Progenitor cell of endocrine pancreas (in vitro differentiated cells): ENCODE results near the gene ERBB4. TPM values are rescaled to one million over a fixed set of nuclear protein-coding genes. Genes with fewer than 3 reads are reported as not detected.
A peak's percentile ranks its signal among the peaks of the same experiment; 100 is the strongest.
"Not testable (repeated sequence)": the region's sequence is repeated elsewhere in the genome, so short reads cannot be mapped to it uniquely, and the experiment has no call there.

Experiments used
- DNase-seq: peaks from one replicate; pipeline ENCODE4 v3.0.0; 2021; ENCODE audit warnings: low spot score; ENCODE audit not compliant: unreplicated experiment
- H3K27ac Mint-ChIP-seq: 2 replicates; pipeline ENCODE4 v1.8.0; 2021; ENCODE audit warnings: mild to moderate bottlenecking, moderate library complexity, mixed read lengths
- H3K27me3 Mint-ChIP-seq: 2 replicates; pipeline ENCODE4 v1.8.0; 2021; ENCODE audit warnings: mixed read lengths
- H3K36me3 Mint-ChIP-seq: 2 replicates; pipeline ENCODE4 v1.8.0; 2022; ENCODE audit warnings: mixed read lengths; ENCODE audit not compliant: insufficient read depth
- H3K4me1 Mint-ChIP-seq: 2 replicates; pipeline ENCODE4 v1.8.0; 2021; ENCODE audit warnings: low read depth, mixed read lengths
- H3K4me3 Mint-ChIP-seq: 2 replicates; pipeline ENCODE4 v1.8.0; 2021; ENCODE audit warnings: low read depth, mild to moderate bottlenecking, moderate library complexity, mixed read lengths
- H3K9me3 Mint-ChIP-seq: 2 replicates; pipeline ENCODE4 v1.8.0; 2021; ENCODE audit warnings: low read depth, mixed read lengths
- CTCF ChIP-seq: fragments of 200-600 bp; sonication (generic); IDR thresholded peaks from one replicate; pipeline ENCODE4 v1.5.0; 2021; ENCODE audit warnings: antibody characterized with exemption, mild to moderate bottlenecking; ENCODE audit not compliant: unreplicated experiment
- total RNA-seq: library from RNA; stranded (reverse); gene quantifications from 2 replicates; pipeline ENCODE4 v1.2.1, GENCODE V29; 2021

The ERBB4 gene
- total RNA-seq, 1 donor from 2014 or later: 43.8 TPM

DNA sequence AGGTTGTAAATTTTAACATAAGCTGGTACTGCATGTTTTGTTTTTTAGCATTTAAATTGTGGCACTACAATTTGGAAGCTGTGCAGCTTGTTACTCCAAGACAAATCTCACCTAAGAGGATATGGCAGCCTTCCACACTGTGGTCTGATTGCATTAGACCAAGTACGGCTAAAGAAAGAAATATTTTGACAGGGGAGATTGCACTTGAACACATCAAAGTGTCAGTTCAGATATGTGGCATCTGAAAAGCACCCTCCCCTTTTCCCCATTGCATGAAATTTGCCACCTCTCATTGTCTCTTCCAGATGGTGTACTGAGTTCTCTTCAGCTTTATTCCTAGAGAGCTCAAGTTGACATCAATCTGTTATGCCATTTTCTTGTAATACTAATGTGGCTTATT, 295.9 kb downstream of the ERBB4 start:
- no peaks in the 10 kb centered on the region for H3K27me3 Mint-ChIP-seq
- H3K36me3 Mint-ChIP-seq: peaks cover 2% of the 10 kb centered on the region
- H3K4me1 Mint-ChIP-seq: peaks cover 3% of the 10 kb centered on the region
- H3K9me3 Mint-ChIP-seq: peaks cover 3% of the 10 kb centered on the region
- no peak overlapping the region for H3K27ac Mint-ChIP-seq
- no peak overlapping the region for H3K4me3 Mint-ChIP-seq
- TF ChIP-seq CTCF: no peak
- no peak for DNase-seq

- not testable (repeated sequence) for H3K4me3 Mint-ChIP-seq, H3K27ac Mint-ChIP-seq, DNase-seq, H3K27me3 Mint-ChIP-seq, H3K36me3 Mint-ChIP-seq
- H3K4me1 Mint-ChIP-seq: peaks cover 13% of the 10 kb centered on the region
- H3K9me3 Mint-ChIP-seq: peaks cover 13% of the 10 kb centered on the region
Measured at GRCh38 chr2:212238152-212238551, 300.4 kb downstream of the ERBB4 start.

DNA sequence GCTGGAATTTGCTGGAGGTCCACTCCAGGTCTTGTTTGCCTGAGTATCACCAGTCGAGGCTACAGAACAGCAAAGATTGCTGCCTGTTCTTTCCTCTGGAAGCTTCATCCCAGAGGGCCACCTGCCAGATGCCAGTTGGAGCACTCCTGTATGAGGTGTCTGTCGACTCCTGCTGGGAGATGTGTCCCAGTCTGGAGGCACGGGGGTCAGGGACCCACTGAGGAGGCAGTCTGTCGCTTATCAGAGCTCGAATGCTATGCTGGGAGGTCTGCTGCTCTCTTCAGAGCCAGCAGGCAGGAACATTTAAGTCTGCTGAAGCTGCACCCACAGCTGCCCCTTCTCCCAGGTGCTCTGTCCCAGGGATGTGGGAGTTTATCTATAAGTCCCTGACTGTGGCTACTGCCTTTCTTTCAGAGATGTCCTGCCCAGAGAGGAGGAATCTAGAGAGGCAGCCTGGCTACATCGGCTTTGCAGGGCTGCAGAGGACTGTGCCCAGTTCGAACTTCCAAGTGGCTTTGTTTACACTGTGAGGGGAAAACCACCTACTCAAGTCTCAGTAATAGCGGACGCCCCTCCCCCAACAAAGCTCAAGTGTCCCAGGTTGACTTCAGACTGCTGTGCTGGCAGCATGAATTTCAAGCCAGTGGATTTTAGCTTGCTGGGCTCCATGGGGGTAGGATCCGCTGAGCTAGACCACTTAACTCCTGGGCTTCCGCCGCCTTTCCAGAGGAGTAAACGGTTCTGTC, 301.1 kb downstream of the ERBB4 start:
- Mint-ChIP-seq H3K27me3 (no peaks in the 10 kb centered on the region), H3K4me3 (no peak overlapping the region), H3K27ac (no peak overlapping the region), H3K9me3 (peaks cover 13% of the 10 kb centered on the region), H3K36me3 (peaks cover 2% of the 10 kb centered on the region), H3K4me1 (peaks cover 13% of the 10 kb centered on the region)
- no peak for TF ChIP-seq CTCF
- DNase-seq: peak; percentile 16

- H3K27me3 Mint-ChIP-seq: no peaks in the 10 kb centered on the region
- no peak overlapping the region for H3K27ac Mint-ChIP-seq
- DNase-seq: no peak
- no peak for TF ChIP-seq CTCF
- H3K4me1 Mint-ChIP-seq: peaks cover 2% of the 10 kb centered on the region
- no peaks in the 10 kb centered on the region for H3K9me3 Mint-ChIP-seq
- H3K36me3 Mint-ChIP-seq: no peaks in the 10 kb centered on the region
- no peak overlapping the region for H3K4me3 Mint-ChIP-seq
Measured at GRCh38 chr2:212228743-212229171, 309.8 kb downstream of the ERBB4 start.

DNA sequence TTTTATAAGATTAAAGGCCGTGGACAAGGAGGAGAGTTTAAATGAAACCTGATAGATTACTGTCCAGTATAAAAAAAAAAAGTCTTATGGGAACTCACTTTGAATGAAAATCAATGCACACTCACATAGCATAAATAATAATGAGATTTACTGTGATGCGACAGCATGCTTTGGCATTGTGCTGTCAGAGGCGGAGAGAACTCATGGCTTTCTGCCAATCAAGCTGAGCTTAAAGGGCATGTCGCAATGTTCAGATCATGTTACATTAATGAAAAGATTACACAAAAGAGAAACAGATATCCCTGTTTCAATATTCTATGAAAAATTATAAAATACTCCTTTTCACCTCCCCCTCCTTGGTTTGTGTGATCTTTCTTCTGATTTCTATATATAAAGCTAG, 310.8 kb downstream of the ERBB4 start:
- Mint-ChIP-seq H3K9me3 (no peaks in the 10 kb centered on the region), H3K27ac (no peak overlapping the region), H3K36me3 (no peaks in the 10 kb centered on the region), H3K27me3 (no peaks in the 10 kb centered on the region), H3K4me3 (no peak overlapping the region), H3K4me1 (peaks cover 2% of the 10 kb centered on the region)
- no peak for DNase-seq
- TF ChIP-seq CTCF: no peak

DNA sequence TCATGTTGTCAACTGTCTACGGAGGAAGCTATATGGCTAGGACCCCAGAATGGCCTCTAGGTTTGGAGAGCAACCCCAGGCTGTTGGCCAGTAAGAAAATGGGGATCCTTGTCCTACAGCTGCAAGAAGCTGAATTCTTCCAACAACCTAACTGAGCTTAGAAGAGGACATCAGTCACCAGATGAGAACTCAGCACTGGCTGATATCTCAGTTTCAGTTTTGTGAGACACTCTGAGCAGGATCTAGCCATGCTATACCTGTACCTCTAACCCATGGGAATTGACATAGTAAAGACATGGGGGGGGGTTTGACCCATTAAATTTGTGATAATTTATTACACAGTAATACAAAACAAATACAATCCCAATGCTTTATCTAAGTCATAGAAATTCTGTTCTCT, 312.5 kb downstream of the ERBB4 start:
- Mint-ChIP-seq H3K4me1 (peaks cover 2% of the 10 kb centered on the region), H3K36me3 (no peaks in the 10 kb centered on the region), H3K27me3 (no peaks in the 10 kb centered on the region), H3K9me3 (no peaks in the 10 kb centered on the region), H3K4me3 (no peak overlapping the region), H3K27ac (peak overlapping the region; percentile 31)
- no peak for TF ChIP-seq CTCF
- no peak for DNase-seq
